ENCODE measurements around the gene SCO1. TPM values are rescaled to one million over a fixed set of nuclear protein-coding genes. Genes with fewer than 3 reads are reported as not detected.

The SCO1 gene
- total RNA-seq, 1 experiment from 2014 or later: 60.3 TPM

- no peak overlapping the region for H4K5ac ChIP-seq (ENCODE audit: insufficient read length, low read depth, low read length)
- no peak overlapping the region; a peak in 1 of 7 replicates for H3K27ac Mint-ChIP-seq
- no peak overlapping the region for H3K4me2 ChIP-seq (ENCODE audit: insufficient read depth, insufficient read length, low read length)
- TF ChIP-seq, protein P1, sequence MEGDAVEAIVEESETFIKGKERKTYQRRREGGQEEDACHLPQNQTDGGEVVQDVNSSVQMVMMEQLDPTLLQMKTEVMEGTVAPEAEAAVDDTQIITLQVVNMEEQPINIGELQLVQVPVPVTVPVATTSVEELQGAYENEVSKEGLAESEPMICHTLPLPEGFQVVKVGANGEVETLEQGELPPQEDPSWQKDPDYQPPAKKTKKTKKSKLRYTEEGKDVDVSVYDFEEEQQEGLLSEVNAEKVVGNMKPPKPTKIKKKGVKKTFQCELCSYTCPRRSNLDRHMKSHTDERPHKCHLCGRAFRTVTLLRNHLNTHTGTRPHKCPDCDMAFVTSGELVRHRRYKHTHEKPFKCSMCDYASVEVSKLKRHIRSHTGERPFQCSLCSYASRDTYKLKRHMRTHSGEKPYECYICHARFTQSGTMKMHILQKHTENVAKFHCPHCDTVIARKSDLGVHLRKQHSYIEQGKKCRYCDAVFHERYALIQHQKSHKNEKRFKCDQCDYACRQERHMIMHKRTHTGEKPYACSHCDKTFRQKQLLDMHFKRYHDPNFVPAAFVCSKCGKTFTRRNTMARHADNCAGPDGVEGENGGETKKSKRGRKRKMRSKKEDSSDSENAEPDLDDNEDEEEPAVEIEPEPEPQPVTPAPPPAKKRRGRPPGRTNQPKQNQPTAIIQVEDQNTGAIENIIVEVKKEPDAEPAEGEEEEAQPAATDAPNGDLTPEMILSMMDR (conservative IDR thresholded peaks at IDR 0.05): no peak
- H3T11ph ChIP-seq (ENCODE audit: low read length): no peak overlapping the region
- H3K79me1 ChIP-seq (ENCODE audit: insufficient read depth, low read depth, low read length, poor library complexity, severe bottlenecking): no peaks in the 10 kb centered on the region
- H2AFZ ChIP-seq (ENCODE audit: low read length): no peak overlapping the region
- no peaks in the 10 kb centered on the region for H3K23me2 ChIP-seq (ENCODE audit: insufficient read length, low read depth, low read length, poor library complexity, severe bottlenecking)
- H3K9me3 ChIP-seq (ENCODE audit: control insufficient read depth, low read depth, low read length): no peaks in the 10 kb centered on the region
- H3K27me3 Mint-ChIP-seq (ENCODE audit: low read depth): no peaks in the 10 kb centered on the region; the same call in 1 of the 2 replicates
- H4K91ac ChIP-seq (ENCODE audit: insufficient read length, low read depth, low read length): no peak overlapping the region
- no peak overlapping the region for H2BK12ac ChIP-seq (ENCODE audit: insufficient read length, low read depth, low read length)
- H2BK15ac ChIP-seq (ENCODE audit: low read depth, low read length): no peak overlapping the region
- H3K27me3 ChIP-seq (ENCODE audit: insufficient read depth, low read length): no peaks in the 10 kb centered on the region
- no peak overlapping the region for H3K14ac ChIP-seq (ENCODE audit: insufficient read depth, low read length)
- no peak overlapping the region for H3K9ac ChIP-seq (ENCODE audit: extremely low read depth, insufficient read length, low read length)
- H4K20me1 ChIP-seq (ENCODE audit: control insufficient read depth, insufficient read depth, insufficient read length): no peaks in the 10 kb centered on the region
- no peaks in the 10 kb centered on the region for H3K79me2 ChIP-seq (ENCODE audit: insufficient read depth, low read length)
- H4K8ac ChIP-seq (replicated peaks; ENCODE audit: insufficient read length, low read depth, low read length): no peak overlapping the region
- no peak overlapping the region for H3K4me3 Mint-ChIP-seq
- H3K27ac ChIP-seq (ENCODE audit: insufficient read length, low read depth, low read length): no peak overlapping the region
- no peak overlapping the region for H3K4ac ChIP-seq (ENCODE audit: low read depth, low read length)
- no peak overlapping the region for H2AK5ac ChIP-seq (ENCODE audit: insufficient read length, low read length)
- no peak overlapping the region for H3K18ac ChIP-seq (ENCODE audit: insufficient read length, low read depth, low read length)
- no peak overlapping the region for H3K23ac ChIP-seq (ENCODE audit: insufficient read length, low read depth, low read length)
- H2BK5ac ChIP-seq (ENCODE audit: insufficient read length, low read length): no peak overlapping the region
- no peaks in the 10 kb centered on the region for H3K4me1 Mint-ChIP-seq
- H3K36me3 Mint-ChIP-seq (ENCODE audit: insufficient read depth in 1 of 3, low read depth in 3 of 3): peaks cover 0 to under 1% (median 0%) of the 10 kb centered on the region in 3 experiments; a peak in 1 of 7 replicates
- no CpG with 5 or more reads among the region's 10 CpGs for WGBS (ENCODE audit: extremely low coverage, insufficient read length, low lambda C conversion rate)
- H3K9me3 Mint-ChIP-seq: no peaks in the 10 kb centered on the region; a peak in 1 of 5 replicates
- DNase-seq: no peak
- no peaks in the 10 kb centered on the region for H3K4me1 ChIP-seq (ENCODE audit: insufficient read depth, low read length)
- H2BK120ac ChIP-seq (ENCODE audit: low read depth, low read length, poor library complexity, severe bottlenecking): no peak overlapping the region
- H3K56ac ChIP-seq (ENCODE audit: insufficient read length, low read depth, low read length): no peak overlapping the region
- no peak overlapping the region for H2BK20ac ChIP-seq (ENCODE audit: low read depth, low read length, poor library complexity, severe bottlenecking)
These were observed 73.5 kb downstream of the SCO1 start for GRCh38 chr17:10623737-10624338.
